Stimulated activated CD4-positive, alpha-beta T cell treated with anti-CD3 and anti-CD28 coated beads, Interleukin-2, amount 100 ng/mL, for 24 hours (primary cell): Measurements from ENCODE around the gene MMADHC.

Experiments used
- DNase-seq, 2 donors: peaks; one replicate each; pipeline ENCODE4 v3.0.0-alpha.2; 2020

Gene MMADHC

DNA sequence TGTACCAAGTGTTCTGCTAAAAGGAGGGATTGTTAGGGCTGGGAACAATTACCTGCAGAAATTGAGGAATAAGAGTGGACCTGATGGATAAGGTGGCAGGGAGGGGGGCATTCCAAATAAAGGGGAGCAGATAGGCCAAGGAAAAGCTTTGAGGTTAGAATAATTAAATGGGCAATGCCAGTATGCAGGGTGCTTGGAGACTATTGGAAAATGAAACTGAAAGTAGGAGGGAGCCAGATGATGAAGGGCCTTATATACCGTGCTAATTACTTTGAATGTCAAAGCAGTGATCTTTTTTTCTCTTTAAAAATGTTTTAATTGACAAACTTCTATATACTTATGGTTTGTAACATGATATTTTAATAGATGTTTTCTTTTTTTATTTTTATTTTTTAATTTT, 42.9 kb downstream of the MMADHC start:
- no peak for DNase-seq

DNA sequence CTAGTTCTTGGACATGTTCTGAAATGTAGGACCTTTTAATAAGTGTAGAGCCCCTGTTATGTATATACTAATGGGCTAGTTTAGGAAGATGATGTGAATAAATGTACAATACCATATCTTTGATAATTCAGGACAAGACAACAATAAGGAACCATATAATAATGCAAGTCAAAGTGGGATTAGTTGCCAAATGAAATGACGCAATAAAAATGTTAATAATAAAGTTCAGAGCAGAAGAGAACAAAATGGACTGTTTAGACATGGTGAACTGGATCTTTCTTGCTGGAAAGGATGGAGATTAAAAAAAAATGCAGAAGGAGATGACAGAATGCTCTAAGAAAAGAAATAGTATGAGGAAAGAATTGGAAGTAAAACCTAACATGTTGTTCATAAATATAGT, 43.7 kb downstream of the MMADHC start:
- no peak for DNase-seq

DNA sequence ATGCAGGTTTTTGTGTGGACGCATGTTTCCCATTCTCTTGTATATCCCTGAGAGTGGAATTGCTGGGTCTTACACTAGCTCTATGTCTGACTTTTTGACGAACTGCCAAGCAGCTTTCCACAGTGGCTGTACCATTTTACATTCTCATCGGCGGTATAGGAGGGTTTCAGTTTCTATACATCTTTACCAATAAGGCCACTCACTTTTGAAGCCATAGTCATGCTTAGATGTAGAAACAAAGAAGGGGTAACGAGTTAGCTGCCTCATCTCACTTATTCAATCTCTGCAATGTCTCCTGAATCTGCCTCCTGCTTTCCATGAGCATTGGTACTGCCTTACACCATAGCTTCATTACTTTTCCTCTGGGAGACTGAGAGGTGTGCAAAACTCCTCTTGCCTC, 47.4 kb downstream of the MMADHC start:
- no peak for DNase-seq

DNA sequence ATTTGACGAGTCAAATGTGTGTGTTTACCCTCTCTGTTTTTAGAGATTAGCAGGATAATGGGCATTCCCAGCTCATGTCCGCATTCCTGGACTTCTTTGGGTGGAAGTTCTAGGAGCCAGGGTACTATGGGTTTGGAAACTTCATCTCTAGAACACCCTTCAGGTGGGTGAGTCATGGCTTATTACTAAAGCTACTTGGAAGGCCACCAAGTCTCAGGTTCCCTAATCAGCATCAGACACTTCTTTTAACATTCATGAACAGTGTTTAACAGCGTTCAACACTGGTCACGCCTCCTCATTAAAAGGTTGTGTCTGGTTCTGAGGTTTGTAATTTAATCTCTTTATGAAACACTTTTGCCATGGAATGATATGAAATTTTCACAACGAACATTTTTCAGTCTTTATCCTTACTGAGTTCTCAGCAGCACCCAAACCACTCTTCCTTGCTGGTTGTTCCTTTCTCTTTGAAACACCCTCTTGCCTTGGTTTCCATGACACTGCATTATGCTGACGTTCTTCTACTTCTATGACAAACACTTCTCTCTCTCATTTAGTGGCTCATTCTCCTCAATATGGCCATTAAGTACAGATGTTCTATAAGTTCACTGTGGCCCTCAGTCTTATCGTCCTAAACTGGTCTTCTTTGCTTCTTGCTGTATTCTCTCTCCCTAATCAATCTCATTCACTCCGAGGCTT, 49.3 kb downstream of the MMADHC start:
- no peak for DNase-seq

DNA sequence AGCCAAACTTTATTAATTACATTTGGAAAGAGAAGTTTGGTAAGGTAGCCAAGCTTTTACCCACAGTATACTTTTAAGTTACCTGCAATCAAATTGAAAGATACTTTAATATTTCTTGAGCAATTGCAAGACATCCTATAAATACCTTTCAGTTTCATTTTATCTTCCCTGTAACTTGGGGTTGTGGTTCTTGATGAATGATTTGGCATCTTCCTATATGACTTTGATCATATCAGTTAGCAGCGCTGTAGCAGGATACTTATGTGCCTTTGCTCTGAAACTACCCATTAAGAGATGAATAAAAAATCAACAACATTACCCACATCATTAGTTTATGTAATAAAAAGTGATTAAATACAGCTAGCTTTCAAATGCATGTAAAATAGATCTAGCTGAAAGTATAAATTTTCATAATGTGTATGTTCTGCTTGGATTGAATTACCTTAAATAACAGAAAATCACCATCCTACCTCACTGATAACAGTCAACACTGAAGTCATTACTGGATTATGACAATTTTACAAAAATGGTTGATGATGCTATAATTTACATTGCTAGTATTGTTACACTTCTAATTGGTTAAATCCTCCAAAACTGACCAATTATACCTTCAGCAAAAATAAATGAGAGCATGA, 50.4 kb downstream of the MMADHC start:
- DNase-seq: no peak

DNA sequence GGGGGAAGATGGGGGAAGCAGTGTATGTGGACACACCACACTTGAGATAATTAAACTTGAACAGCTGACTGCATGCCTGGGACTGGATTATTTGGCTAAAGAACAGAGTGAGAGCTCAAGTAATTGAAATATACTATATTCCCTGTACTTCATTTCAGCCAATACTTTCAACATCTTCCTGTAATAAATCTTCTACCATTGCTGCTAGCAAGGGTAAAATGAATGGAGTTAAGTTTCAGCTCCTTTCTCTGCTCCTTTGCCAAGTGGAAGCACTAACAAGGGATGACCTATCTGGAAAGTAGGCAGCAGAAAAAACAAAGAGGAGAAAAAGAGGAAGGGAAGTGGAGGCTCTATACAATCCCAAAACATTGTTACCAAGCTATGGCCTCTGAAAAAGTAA, 50.9 kb downstream of the MMADHC start:
- DNase-seq: no peak

DNA sequence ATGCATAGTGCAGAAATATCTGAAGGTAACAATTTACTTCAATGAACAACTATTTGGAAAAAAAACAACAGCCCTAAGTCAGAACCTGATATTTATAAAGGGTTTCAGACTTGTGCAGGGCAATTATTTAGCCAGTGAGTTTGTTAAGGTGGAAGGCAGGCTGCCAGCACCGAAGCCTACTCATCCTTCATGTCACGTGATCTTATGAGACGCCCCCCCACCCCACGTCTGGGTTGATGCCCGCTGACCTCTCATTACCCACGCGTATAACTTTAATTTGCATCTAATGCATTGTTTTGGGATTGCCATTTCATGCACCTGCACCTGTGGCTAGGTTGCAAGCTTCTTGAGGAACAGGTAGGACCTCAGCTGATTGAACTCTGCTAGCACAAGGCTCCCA, 52.9 kb downstream of the MMADHC start:
- DNase-seq: no peak

DNA sequence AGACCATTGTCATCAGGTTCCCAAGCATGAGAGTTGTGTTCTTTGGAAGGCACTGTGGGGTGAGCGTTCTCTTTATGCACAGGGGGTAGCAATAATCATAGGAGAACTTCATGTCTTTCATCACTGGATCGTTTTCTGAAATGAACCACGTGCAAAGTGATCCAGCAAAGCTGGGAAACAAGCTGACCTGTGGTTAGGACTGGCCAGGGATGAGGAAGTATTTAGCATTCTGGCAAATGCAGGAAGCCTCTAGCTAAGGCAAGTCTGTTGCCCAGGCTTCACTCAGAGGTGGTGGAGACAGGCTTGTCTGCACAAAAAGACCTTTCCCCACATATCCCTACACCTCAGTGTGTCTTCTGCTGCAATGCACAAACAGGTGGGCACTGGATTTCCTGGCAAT, 58.6 kb downstream of the MMADHC start:
- DNase-seq: no peak

DNA sequence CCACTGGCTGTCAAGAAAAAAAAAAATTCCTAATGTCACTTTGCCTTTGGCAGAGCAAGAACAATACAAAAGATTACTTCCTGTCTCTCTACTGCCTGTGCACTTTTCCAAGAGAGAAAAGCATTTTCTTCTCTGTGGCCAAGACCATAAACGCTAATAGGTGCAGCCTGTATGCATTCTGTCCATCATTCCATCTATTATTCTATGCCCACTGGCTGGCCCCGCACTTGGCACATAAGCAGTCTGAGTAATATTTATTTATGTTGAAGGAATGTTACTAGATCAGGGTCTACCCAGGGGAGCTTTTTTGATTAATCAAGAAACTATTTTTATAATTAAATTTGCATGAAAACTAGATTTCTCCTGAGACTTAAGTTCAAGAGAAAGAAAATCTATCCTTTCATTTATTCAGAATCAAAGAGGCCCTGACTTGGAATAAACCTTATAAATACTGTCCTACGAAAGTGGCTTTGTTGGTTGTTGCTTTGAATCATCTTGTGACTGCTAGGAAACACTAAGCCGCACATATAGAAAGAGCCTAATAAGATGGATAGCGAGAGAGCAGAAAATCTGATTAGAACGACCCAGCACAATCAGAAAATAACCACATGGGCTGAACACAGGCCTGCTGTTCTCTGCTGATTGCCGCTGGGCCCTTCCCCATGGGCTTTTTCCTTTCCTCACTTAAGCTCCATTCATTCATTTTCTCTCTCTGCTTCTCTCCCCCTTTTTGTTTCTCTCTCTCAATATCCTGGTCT, 59.4 kb downstream of the MMADHC start:
- DNase-seq: no peak

DNA sequence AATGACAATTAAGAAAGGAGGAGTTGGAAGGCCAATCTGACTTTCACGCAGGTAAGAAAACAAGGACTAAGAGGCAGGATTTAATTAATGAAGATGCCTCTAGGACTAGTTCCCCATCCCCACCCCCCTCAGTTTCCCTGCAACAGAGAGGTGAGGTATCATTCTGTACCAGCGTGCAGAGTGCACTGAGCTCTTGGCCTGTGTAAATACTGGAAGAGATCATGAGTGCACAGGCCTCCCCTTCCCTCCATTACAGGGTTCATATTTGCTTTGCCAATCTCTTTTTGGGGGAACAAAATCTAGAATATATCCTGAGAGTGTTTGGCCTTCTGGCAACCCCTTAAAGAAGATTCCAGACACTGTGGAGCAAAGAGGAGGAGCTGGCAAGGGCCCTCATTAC, 60.9 kb downstream of the MMADHC start:
- DNase-seq: no peak

DNA sequence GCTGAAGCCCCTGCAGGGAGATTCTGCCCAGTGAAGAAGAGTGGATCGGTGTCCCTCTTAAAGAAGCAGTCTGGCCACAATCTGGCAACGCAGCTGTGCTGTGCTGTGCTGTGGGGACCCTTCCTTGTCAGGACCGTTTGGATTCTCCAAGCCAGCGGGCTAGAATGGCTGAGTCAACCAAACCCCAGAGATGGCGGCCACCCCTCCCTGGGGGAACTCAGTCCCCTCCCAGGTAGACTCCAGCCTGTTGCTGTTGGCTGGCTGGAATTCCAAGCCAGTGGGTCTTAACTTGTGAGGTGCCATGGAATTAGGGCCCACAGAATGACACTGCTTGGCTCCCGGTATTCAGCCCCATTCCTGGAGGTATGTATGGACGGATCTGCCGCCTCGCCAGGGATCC, 62.3 kb downstream of the MMADHC start:
- DNase-seq: no peak
